GM12878 (cell line): ENCODE data around the gene PSMC3. TPM values are rescaled to one million over a fixed set of nuclear protein-coding genes. Genes with fewer than 3 reads are reported as not detected.

Source experiments
- EED ChIP-seq: sonication (generic); IDR thresholded peaks from 2 replicates; pipeline ENCODE4 v1.6.1; 2016; ENCODE audit warnings: antibody characterized with exemption, low read depth
- SUPT20H ChIP-seq: IDR thresholded peaks from 2 replicates; pipeline ENCODE4 v1.6.1; 2011; ENCODE audit warnings: low read depth, mild to moderate bottlenecking, low read length, moderate library complexity, borderline replicate concordance; ENCODE audit not compliant: control insufficient read depth
- TAF1 ChIP-seq: IDR thresholded peaks from 2 replicates; pipeline ENCODE4 v1.6.1; 2011; ENCODE audit warnings: mild to moderate bottlenecking, low read depth, low read length, borderline replicate concordance
- TCF3 ChIP-seq: IDR thresholded peaks from 2 replicates; pipeline ENCODE4 v1.6.1; 2012; ENCODE audit warnings: low read depth, mild to moderate bottlenecking, low read length, borderline replicate concordance; ENCODE audit not compliant: insufficient read depth
- USF2 ChIP-seq: IDR thresholded peaks from 2 replicates; pipeline ENCODE4 v1.6.1; 2011; ENCODE audit warnings: low read depth, low read length, improper control_type of control experiment, borderline replicate concordance
- ZBTB11 ChIP-seq: fragments of 450-650 bp; formaldehyde crosslinking; IDR thresholded peaks from 2 replicates; pipeline ENCODE4 v1.5.0; 2022; ENCODE audit warnings: mild to moderate bottlenecking, missing genetic modification characterization
- ZNF217 ChIP-seq: fragments of 450-650 bp; IDR thresholded peaks from 2 replicates; pipeline ENCODE4 v1.6.1; 2017; ENCODE audit warnings: antibody characterized with exemption, mild to moderate bottlenecking
- polyA plus RNA-seq, 11 experiments: library from polyadenylated mRNA; depleted of rRNA in 4 of 11; unstranded in 6 of 11; stranded (reverse) in 5 of 11; fragments of >200 nt; fragmentation: Nextera tagmentation in 4 of 11; fragmentation: Illumina TruSeq in 1 of 11; extraction: Ambion mirVana in 4 of 11; extraction: Trizol in 1 of 11; gene quantifications; 1 replicate in 1 of 11; 2 replicates in 10 of 11; pipeline versions ENCODE4 v1.2.1 to v1.2.3, GENCODE V29; 2011 to 2016; ENCODE audit warnings: inconsistent platforms in 2 of 11, missing spikeins in 2 of 11, low read depth in 1 of 11
- total RNA-seq, 4 experiments: library from RNA; depleted of rRNA in 3 of 4; stranded (reverse); fragments of >200 nt in 3 of 4; fragmentation: Illumina TruSeq in 1 of 4; extraction: Trizol in 1 of 4; gene quantifications; 2 replicates each; pipeline versions ENCODE4 v1.2.1 to v1.2.3, GENCODE V29; 2013 to 2021
- TF ChIP-seq, protein P1 (sequence below): fragments of 450-650 bp; IDR thresholded peaks from 2 replicates; pipeline ENCODE4 v1.6.1; 2017; ENCODE audit warnings: borderline replicate concordance
- TF ChIP-seq, protein P2 (sequence below): IDR thresholded peaks from 2 replicates; pipeline ENCODE4 v1.6.1; 2012; ENCODE audit warnings: low read depth, low read length, improper control_type of control experiment

Gene PSMC3
- total and polyA plus RNA-seq, 10 of the 15 experiments (the other 5 are each of a cell fraction or from before 2014, with no cell fraction given) = 39.5 to 289 (median 155) TPM

- TF ChIP-seq ZBTB11 (CRISPR knock-in tag) (no peak), EED (no peak), TAF1 (no peak), SUPT20H (no peak), ZNF217 (no peak), USF2 (no peak), TCF3 (no peak)
- TF ChIP-seq, protein P1, sequence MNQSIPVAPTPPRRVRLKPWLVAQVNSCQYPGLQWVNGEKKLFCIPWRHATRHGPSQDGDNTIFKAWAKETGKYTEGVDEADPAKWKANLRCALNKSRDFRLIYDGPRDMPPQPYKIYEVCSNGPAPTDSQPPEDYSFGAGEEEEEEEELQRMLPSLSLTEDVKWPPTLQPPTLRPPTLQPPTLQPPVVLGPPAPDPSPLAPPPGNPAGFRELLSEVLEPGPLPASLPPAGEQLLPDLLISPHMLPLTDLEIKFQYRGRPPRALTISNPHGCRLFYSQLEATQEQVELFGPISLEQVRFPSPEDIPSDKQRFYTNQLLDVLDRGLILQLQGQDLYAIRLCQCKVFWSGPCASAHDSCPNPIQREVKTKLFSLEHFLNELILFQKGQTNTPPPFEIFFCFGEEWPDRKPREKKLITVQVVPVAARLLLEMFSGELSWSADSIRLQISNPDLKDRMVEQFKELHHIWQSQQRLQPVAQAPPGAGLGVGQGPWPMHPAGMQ = no peak
- TF ChIP-seq, protein P2, sequence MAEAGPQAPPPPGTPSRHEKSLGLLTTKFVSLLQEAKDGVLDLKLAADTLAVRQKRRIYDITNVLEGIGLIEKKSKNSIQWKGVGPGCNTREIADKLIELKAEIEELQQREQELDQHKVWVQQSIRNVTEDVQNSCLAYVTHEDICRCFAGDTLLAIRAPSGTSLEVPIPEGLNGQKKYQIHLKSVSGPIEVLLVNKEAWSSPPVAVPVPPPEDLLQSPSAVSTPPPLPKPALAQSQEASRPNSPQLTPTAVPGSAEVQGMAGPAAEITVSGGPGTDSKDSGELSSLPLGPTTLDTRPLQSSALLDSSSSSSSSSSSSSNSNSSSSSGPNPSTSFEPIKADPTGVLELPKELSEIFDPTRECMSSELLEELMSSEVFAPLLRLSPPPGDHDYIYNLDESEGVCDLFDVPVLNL = no peak
Observed at GRCh38 chr11:47437746-47438418, 11.6 kb upstream of the PSMC3 start (continued).
